Esophagus muscularis mucosa (tissue), 4 donors: ENCODE results near the gene FGD5.

ENCODE experiments used
- CTCF ChIP-seq, 3 experiments: fragments of 200-600 bp in 2 of 3; fragments of 450-650 bp in 1 of 3; sonication (generic) in 2 of 3; IDR thresholded peaks; one replicate each; pipeline ENCODE4 v1.5.1; 2017 to 2019; ENCODE audit warnings: antibody characterized with exemption in 3 of 3, mild to moderate bottlenecking in 2 of 3, moderate library complexity in 1 of 3
- EP300 ChIP-seq: sonication (generic); formaldehyde crosslinking; IDR thresholded peaks from one replicate; pipeline ENCODE4 v1.6.1; 2017; ENCODE audit warnings: antibody characterized with exemption
- POLR2A ChIP-seq: fragments of 450-650 bp; IDR thresholded peaks from one replicate; pipeline ENCODE4 v1.6.1; 2017; ENCODE audit warnings: antibody characterized with exemption, moderate library complexity, mild to moderate bottlenecking, low read depth
- POLR2AphosphoS5 ChIP-seq, 2 donors: sonication (generic); formaldehyde crosslinking; IDR thresholded peaks; one replicate each; pipeline ENCODE4 v1.6.1; 2017; ENCODE audit warnings: antibody characterized with exemption in 2 of 2

DNA sequence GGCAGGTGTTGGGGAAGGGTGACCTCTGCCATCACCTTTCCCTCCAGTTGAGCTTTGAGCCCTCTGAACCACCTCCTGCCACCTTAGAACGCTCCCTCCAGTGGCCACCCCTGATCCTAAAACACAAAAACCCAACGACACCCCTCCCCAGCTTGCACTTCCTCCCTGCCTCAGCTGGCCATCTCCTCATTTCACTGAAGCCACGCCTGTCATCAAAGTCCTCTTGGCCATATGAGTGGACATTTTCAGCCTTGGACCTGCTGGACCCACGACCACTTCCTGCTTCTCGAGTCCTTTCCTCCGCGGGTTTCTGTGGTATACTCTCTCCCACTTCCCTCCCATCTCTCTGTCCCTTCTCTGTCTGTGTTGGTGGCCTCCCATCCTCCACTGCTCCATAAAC is 80.2 kb downstream of the FGD5 start:
- TF ChIP-seq CTCF (IDR thresholded peaks at IDR 0.05), result no peak
- no peak for TF ChIP-seq POLR2A
- TF ChIP-seq EP300, result no peak
- TF ChIP-seq POLR2AphosphoS5 (IDR thresholded peaks at IDR 0.05), result no peak
